HCT116 (cell line): Measurements from ENCODE around the gene KRTAP17-1. TPM values are rescaled to one million over a fixed set of nuclear protein-coding genes. Genes with fewer than 3 reads are reported as not detected.

Experiments
- ATAC-seq: fragments of 200-7000 bp; cut with Tn5 transposase; 2 replicates; pipeline ENCODE4 v1.9.1; 2020; ENCODE audit warnings: mild to moderate bottlenecking, moderate library complexity
- BruUV-seq: library from RNA; stranded (reverse); fragments of 400-500 nt; replicated peaks from 2 replicates; lab custom pipeline; 2021; lab: Mats Ljungman, UMichigan
- CTCF ChIA-PET: fragments of 300-600 bp; sonication (Branson Sonifier 250); formaldehyde crosslinking; loops from one replicate; lab custom pipeline; 2021; ENCODE audit warnings: antibody characterized with exemption; lab: Charles Lee
- POLR2A ChIA-PET: fragments of 300-600, 350-600 bp; sonication (Branson Sonifier 250); formaldehyde crosslinking; loops from one replicate; lab custom pipeline; 2021; ENCODE audit warnings: antibody characterized with exemption; lab: Charles Lee
- RAD21 ChIA-PET, 2 experiments: fragments of 300-600 bp; sonication (Branson Sonifier 250); formaldehyde crosslinking; loops; one replicate each; lab custom pipeline; 2023; ENCODE audit warnings: low total read pairs in 2 of 2; ENCODE audit not compliant: uncharacterized antibody in 2 of 2, unreplicated experiment in 2 of 2, low non-redundant PET in 1 of 2; lab: Charles Lee
- DNase-seq: peaks from one replicate; pipeline ENCODE4 v3.0.0-alpha.2; 2010; ENCODE audit warnings: low read depth, low spot score
- H2AFZ ChIP-seq: fragments of 200-600 bp; shearing (Covaris generic), sonication (generic); 2 replicates; pipeline ENCODE4 v1.6.1; 2017; ENCODE audit warnings: low read depth, mixed run types, mixed read lengths, antibody characterized with exemption, low read length; ENCODE audit not compliant: poor library complexity, severe bottlenecking
- H3K27ac ChIP-seq: 2 replicates; pipeline ENCODE4 v1.5.1; 2012; ENCODE audit warnings: low read depth, low read length
- H3K27me3 ChIP-seq: fragments of 200-600 bp; sonication (generic); 2 replicates; pipeline ENCODE4 v1.6.1; 2016; ENCODE audit warnings: mixed run types, low read length, mixed read lengths; ENCODE audit not compliant: insufficient read depth
- H3K36me3 ChIP-seq, 2 experiments: fragments of 200-500 bp in 1 of 2; fragments of 200-600 bp in 1 of 2; sonication (Bioruptor generic) in 1 of 2; sonication (generic) in 1 of 2; 2 replicates each; pipeline versions ENCODE4 v1.5.1 to v1.6.1; 2014 to 2016; ENCODE audit warnings: low read length in 2 of 2, inconsistent platforms in 1 of 2, mixed read lengths in 1 of 2, mixed run types in 1 of 2; ENCODE audit not compliant: insufficient read depth in 2 of 2, control insufficient read depth in 1 of 2
- H3K4me1 ChIP-seq, 2 experiments: fragments of 200-600 bp in 1 of 2; sonication (generic) in 1 of 2; 2 replicates each; pipeline versions ENCODE4 v1.5.1 to v1.6.1; 2012 to 2017; ENCODE audit warnings: low read length in 2 of 2, inconsistent platforms in 1 of 2, mild to moderate bottlenecking in 1 of 2, mixed read lengths in 1 of 2, mixed run types in 1 of 2, moderate library complexity in 1 of 2; ENCODE audit not compliant: insufficient read depth in 2 of 2, control insufficient read depth in 1 of 2
- H3K4me2 ChIP-seq: fragments of 200-600 bp; sonication (generic); 2 replicates; pipeline ENCODE4 v1.6.1; 2017; ENCODE audit warnings: mixed run types, low read length, mixed read lengths
- H3K4me3 ChIP-seq, 2 experiments: fragments of 200-600 bp in 1 of 2; sonication (generic) in 1 of 2; replicated peaks in 1 of 2; 2 replicates each; pipeline ENCODE4 v1.5.1; 2011 to 2016; ENCODE audit warnings: low read length in 2 of 2, control low read depth in 1 of 2, low read depth in 1 of 2, mild to moderate bottlenecking in 1 of 2, mixed read lengths in 1 of 2, mixed run types in 1 of 2
- H3K79me2 ChIP-seq: fragments of 200-600 bp; sonication (generic); 2 replicates; pipeline ENCODE4 v1.6.1; 2017; ENCODE audit warnings: mild to moderate bottlenecking, mixed run types, low read length, moderate library complexity, mixed read lengths; ENCODE audit not compliant: insufficient read depth
- H3K9ac ChIP-seq: fragments of 200-600 bp; sonication (generic); 2 replicates; pipeline ENCODE4 v1.6.1; 2016; ENCODE audit warnings: low read length, mixed read lengths
- H3K9me2 ChIP-seq: fragments of 200-600 bp; sonication (generic), shearing (Covaris generic); 2 replicates; pipeline ENCODE4 v1.6.1; 2017; ENCODE audit warnings: mixed run types, mild to moderate bottlenecking, moderate library complexity; ENCODE audit not compliant: insufficient read depth
- H3K9me3 ChIP-seq, 2 experiments: fragments of 200-500 bp in 1 of 2; fragments of 200-600 bp in 1 of 2; sonication (Bioruptor generic) in 1 of 2; sonication (generic) in 1 of 2; 2 replicates each; pipeline ENCODE4 v1.6.1; 2014 to 2017; ENCODE audit warnings: low read length in 2 of 2, mixed read lengths in 2 of 2, inconsistent platforms in 1 of 2, low read depth in 1 of 2, mild to moderate bottlenecking in 1 of 2, mixed run types in 1 of 2, moderate library complexity in 1 of 2; ENCODE audit not compliant: control insufficient read depth in 1 of 2, insufficient read depth in 1 of 2
- H4K20me1 ChIP-seq: fragments of 200-600 bp; sonication (generic), shearing (Covaris generic); 2 replicates; pipeline ENCODE4 v1.6.1; 2017; ENCODE audit warnings: mixed run types, mild to moderate bottlenecking, moderate library complexity; ENCODE audit not compliant: insufficient read depth
- CBX3 ChIP-seq: IDR thresholded peaks from 2 replicates; pipeline ENCODE4 v1.6.1; 2012; ENCODE audit warnings: low read depth
- CTCF ChIP-seq, 3 experiments: fragments of 200-600 bp in 1 of 3; sonication (generic) in 1 of 3; IDR thresholded peaks in 2 of 3; conservative IDR thresholded peaks in 1 of 3; 2 replicates each; pipeline ENCODE4 v1.5.1; 2012 to 2017; ENCODE audit warnings: low read depth in 2 of 3, low read length in 2 of 3, antibody characterized with exemption in 1 of 3, borderline replicate concordance in 1 of 3, control low read depth in 1 of 3, mild to moderate bottlenecking in 1 of 3, mixed read lengths in 1 of 3, mixed run types in 1 of 3, moderate library complexity in 1 of 3; ENCODE audit not compliant: insufficient read depth in 1 of 3
- EGR1 ChIP-seq: IDR thresholded peaks from 2 replicates; pipeline ENCODE4 v1.6.1; 2012; ENCODE audit warnings: low read depth
- JUND ChIP-seq: IDR thresholded peaks from 2 replicates; pipeline ENCODE4 v1.6.1; 2012
- RAD21 ChIP-seq: IDR thresholded peaks from 2 replicates; pipeline ENCODE4 v1.6.1; 2012; ENCODE audit warnings: low read depth, mild to moderate bottlenecking
- REST ChIP-seq: IDR thresholded peaks from 2 replicates; pipeline ENCODE4 v1.6.1; 2012; ENCODE audit warnings: low read depth
- SP1 ChIP-seq: IDR thresholded peaks from 2 replicates; pipeline ENCODE4 v1.6.1; 2012; ENCODE audit warnings: low read depth
- SRF ChIP-seq: IDR thresholded peaks from 2 replicates; pipeline ENCODE4 v1.6.1; 2012; ENCODE audit warnings: low read depth
- ZBTB33 ChIP-seq: IDR thresholded peaks from 2 replicates; pipeline ENCODE4 v1.6.1; 2011; ENCODE audit warnings: mild to moderate bottlenecking, low read length, moderate library complexity; ENCODE audit not compliant: insufficient replicate concordance; ENCODE audit errors: extremely low read depth
- intact Hi-C: fragments of 100-400 bp; cut with micrococcal nuclease; formaldehyde crosslinking; loops from 2 replicates; pipeline ENCODE4 v1.10.0; 2022
- total RNA-seq: library from RNA; stranded (reverse); gene quantifications from one replicate; pipeline ENCODE4 v1.2.1, GENCODE V29; 2021; ENCODE audit not compliant: unreplicated experiment

Gene KRTAP17-1
- total RNA-seq, 1 experiment from 2014 or later = not detected

DNA sequence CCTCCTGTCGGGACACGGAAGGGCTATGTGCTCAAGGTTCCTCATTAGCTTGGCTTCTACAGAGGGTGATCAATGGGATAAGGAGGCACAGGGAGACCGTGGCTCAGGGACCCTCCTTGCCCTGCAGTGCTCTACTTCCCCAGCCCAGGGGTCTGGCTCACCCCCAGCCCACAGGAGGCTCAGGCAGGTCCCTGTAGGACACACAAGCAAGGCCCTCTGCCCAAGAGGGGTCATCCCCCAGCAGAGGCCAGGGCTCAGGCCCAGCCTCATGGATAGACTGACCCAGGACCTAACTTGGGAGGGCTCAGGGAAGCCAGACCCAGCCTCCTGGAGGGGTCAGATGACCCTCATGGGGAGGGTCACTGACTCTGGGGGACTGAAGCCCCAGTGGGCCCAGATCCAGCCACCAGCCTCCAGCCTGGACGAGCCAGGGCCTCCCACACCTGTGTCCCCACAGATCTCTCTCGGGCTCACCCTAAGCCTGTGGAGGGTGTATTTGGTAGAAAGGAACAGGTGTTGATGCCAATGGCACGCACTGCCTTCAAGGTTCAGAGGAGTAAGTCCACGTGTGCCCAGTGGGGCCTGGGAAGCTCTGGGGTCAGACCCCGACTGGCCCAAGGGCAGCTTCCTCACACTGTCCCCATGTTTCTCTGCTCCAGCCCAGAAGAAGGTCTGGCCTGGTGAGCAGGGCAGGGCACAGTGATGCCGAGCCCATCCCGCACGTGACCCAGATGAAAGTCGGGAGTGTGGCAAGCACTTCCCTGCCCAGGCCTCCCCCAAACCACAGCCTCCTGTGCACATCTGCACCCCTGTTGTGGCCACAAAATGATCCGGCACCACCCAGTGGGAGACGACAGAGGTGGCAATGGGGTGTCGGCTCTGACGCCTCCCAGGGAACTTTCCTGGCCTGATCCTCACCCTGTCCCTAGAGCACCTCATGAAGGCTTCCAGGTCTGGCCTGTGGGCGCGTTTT, 10.9 kb upstream of the KRTAP17-1 start:
- no peak overlapping the region for H3K9ac ChIP-seq
- intact Hi-C loops = loop anchor here (10.0 kb wide), 1 partner anchor 702 kb away; no protein-coding TSS in a partner anchor
- no peak overlapping the region for H3K4me3 ChIP-seq
- ChIA-PET RAD21 (no interaction called here), POLR2A (no interaction called here), CTCF (no interaction called here)
- H3K79me2 ChIP-seq = no peaks in the 10 kb centered on the region
- H4K20me1 ChIP-seq = no peaks in the 10 kb centered on the region
- H2AFZ ChIP-seq = no peak overlapping the region
- H3K27me3 ChIP-seq = no peaks in the 10 kb centered on the region
- H3K27ac ChIP-seq = no peak overlapping the region; the same call in 1 of the 2 replicates
- H3K9me3 ChIP-seq = peaks cover 0 to 12% of the 10 kb centered on the region in 2 experiments; a peak in 1 of 4 replicates
- no peak for ATAC-seq
- no peak for DNase-seq
- BruUV-seq = no TSS peak
- no peak for TF ChIP-seq EGR1
- peak; percentile 40 for TF ChIP-seq RAD21
- H3K4me1 ChIP-seq = peaks cover 8 to 31% of the 10 kb centered on the region in 2 experiments; a peak in 3 of 4 replicates
- no peaks in the 10 kb centered on the region for H3K36me3 ChIP-seq
- no peaks in the 10 kb centered on the region for H3K9me2 ChIP-seq
- no peak overlapping the region for H3K4me2 ChIP-seq

DNA sequence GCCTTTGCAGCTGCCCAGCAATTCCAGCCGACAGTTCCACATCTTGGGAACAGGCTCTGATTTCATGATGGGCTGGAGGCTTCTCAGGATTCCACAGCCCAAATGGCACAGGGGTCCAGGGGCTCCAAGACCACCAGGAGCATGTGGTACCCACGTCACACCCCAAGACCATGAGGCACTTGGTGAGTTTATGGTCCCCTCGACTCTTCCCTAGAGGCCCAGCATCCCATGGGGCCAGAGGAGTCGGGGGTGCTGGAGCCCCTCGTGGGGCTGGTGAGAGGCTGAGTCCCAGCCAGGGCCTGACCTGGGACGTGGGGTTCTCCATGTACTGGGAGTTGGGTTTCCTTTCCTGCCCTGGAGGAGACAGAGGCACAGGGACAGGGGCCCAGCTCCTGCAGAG, 10.1 kb upstream of the KRTAP17-1 start:
- H3K9me2 ChIP-seq = no peaks in the 10 kb centered on the region
- ChIA-PET POLR2A (no interaction called here), CTCF (no interaction called here), RAD21 (no interaction called here)
- peaks cover 0 to 12% of the 10 kb centered on the region in 2 experiments; a peak in 1 of 4 replicates for H3K9me3 ChIP-seq
- DNase-seq (no peak), ATAC-seq (no peak)
- intact Hi-C loops = loop anchor here (2.0 to 10.0 kb wide), 3 partner anchors 171 to 701 kb away; no protein-coding TSS in a partner anchor
- H3K4me1 ChIP-seq = peaks cover 8 to 31% of the 10 kb centered on the region in 2 experiments; a peak in 3 of 4 replicates
- no peak overlapping the region for H3K9ac ChIP-seq
- BruUV-seq = no TSS peak
- no peak overlapping the region; the same call in 1 of the 2 replicates for H3K27ac ChIP-seq
- no peaks in the 10 kb centered on the region for H4K20me1 ChIP-seq
- no peaks in the 10 kb centered on the region for H3K27me3 ChIP-seq
- no peak overlapping the region for H3K4me2 ChIP-seq
- H3K4me3 ChIP-seq = no peak overlapping the region
- H3K79me2 ChIP-seq = no peaks in the 10 kb centered on the region
- no peak overlapping the region for H2AFZ ChIP-seq
- peaks cover 0 to 6% of the 10 kb centered on the region in 2 experiments; a peak in 1 of 4 replicates for H3K36me3 ChIP-seq
- TF ChIP-seq CBX3 = no peak
- TF ChIP-seq SRF = no peak
- no peak for TF ChIP-seq JUND
- no peak for TF ChIP-seq EGR1
- TF ChIP-seq ZBTB33 = no peak
- no peak for TF ChIP-seq CTCF (IDR thresholded peaks at IDR 0.05 in 2 of 3, conservative IDR thresholded peaks at IDR 0.05 in 1 of 3; ENCODE audit: borderline replicate concordance in 1 of 3, insufficient read depth in 1 of 3, low read depth in 2 of 3, low read length in 2 of 3)
- no peak for TF ChIP-seq SP1
- TF ChIP-seq REST = no peak
